Naive thymus-derived CD8-positive, alpha-beta T cell (primary cell): ENCODE results near the gene PGAP2. TPM values are rescaled to one million over a fixed set of nuclear protein-coding genes. Genes with fewer than 3 reads are reported as not detected.
A peak's percentile ranks its signal among the peaks of the same experiment; 100 is the strongest.
"Not testable (repeated sequence)": the region's sequence is repeated elsewhere in the genome, so short reads cannot be mapped to it uniquely, and the experiment has no call there.

Source experiments
- ATAC-seq, 2 donors: fragments of 150-1000 bp; cut with Tn5 transposase in 1 of 2; sonication (Bioruptor Pico), chemical (Tn5 transposase) in 1 of 2; 1 replicate in 1 of 2; 2 replicates in 1 of 2; pipeline ENCODE4 v1.10.0; 2021; ENCODE audit warnings: mild to moderate bottlenecking in 2 of 2, moderate library complexity in 2 of 2
- POLR2A ChIA-PET: fragments of 350-600 bp; sonication (Branson Sonifier 250); formaldehyde crosslinking; loops from one replicate; lab custom pipeline; 2021; ENCODE audit warnings: antibody characterized with exemption; lab: Charles Lee
- DNase-seq, 10 donors: peaks; one replicate each; pipeline versions ENCODE4 v3.0.0 to v3.0.0-alpha.2; 2020 to 2022
- H3K27ac Mint-ChIP-seq, 10 donors: one replicate each; pipeline ENCODE4 v1.8.0; 2020 to 2022; ENCODE audit warnings: mild to moderate bottlenecking in 10 of 10, mixed read lengths in 10 of 10, moderate library complexity in 4 of 10, inconsistent platforms in 1 of 10
- H3K27me3 Mint-ChIP-seq, 5 donors: one replicate each; pipeline ENCODE4 v1.8.0; 2021 to 2022; ENCODE audit warnings: mixed read lengths in 5 of 5
- H3K36me3 Mint-ChIP-seq, 3 donors: one replicate each; pipeline ENCODE4 v1.8.0; 2020 to 2022; ENCODE audit warnings: mixed read lengths in 3 of 3, mild to moderate bottlenecking in 2 of 3, inconsistent platforms in 1 of 3
- H3K4me1 Mint-ChIP-seq, 4 donors: one replicate each; pipeline ENCODE4 v1.8.0; 2021 to 2022; ENCODE audit warnings: mixed read lengths in 4 of 4
- H3K4me3 Mint-ChIP-seq, 10 donors: one replicate each; pipeline ENCODE4 v1.8.0; 2020 to 2022; ENCODE audit warnings: mild to moderate bottlenecking in 10 of 10, mixed read lengths in 10 of 10, moderate library complexity in 6 of 10, inconsistent platforms in 1 of 10
- H3K9me3 Mint-ChIP-seq, 9 donors: one replicate each; pipeline ENCODE4 v1.8.0; 2020 to 2022; ENCODE audit warnings: mixed read lengths in 9 of 9, mild to moderate bottlenecking in 3 of 9, inconsistent platforms in 1 of 9, moderate library complexity in 1 of 9
- polyA plus RNA-seq, 3 donors: library from polyadenylated mRNA; unstranded; fragments of 300-500 nt; fragmentation: Illumina TruSeq; gene quantifications; one replicate each; pipeline ENCODE4 v1.2.3, GENCODE V29; 2021
- total RNA-seq, 8 experiments: library from RNA in 2 of 8; stranded (reverse) in 2 of 8; gene quantifications; one replicate each; pipeline ENCODE4 v1.2.3 and lab custom pipeline; 2021 to 2026

Gene PGAP2
- total RNA-seq (10 to 100 TPM; 23.0 to 23.1 TPM), polyA plus RNA-seq (10 to 100 TPM; 13.6 to 24.2 (median 21.9) TPM), total RNA-seq (lab: John Stamatoyannopoulos, UW) (11.8 to 23.6 (median 19.8) reads per million in 6 experiments)

- Mint-ChIP-seq H3K27ac (peak within 1 kb of the TSS; percentile 82 to 99 (median 94)), H3K4me3 (peak within 1 kb of the TSS; percentile 94 to 100 (median 97)), H3K27me3 (no peaks in the 10 kb centered on the region), H3K9me3 (no peaks in the 10 kb centered on the region), H3K36me3 (peaks cover 0 to 2% (median 0%) of the 10 kb centered on the region in 3 donors), H3K4me1 (peaks cover 12 to 30% (median 17%) of the 10 kb centered on the region in 4 donors)
- POLR2A ChIA-PET: interaction anchor here (0.7 to 4.0 kb wide), 11 partner anchors 9 to 264 kb away, joined by 3 to 29 read pairs (median 4); partner anchors contain the start of genes NUP98, RHOG and STIM1
- ATAC-seq (peak; percentile 70 to 81), DNase-seq (peak; percentile 32 to 74 (median 54))
These were observed at the start of gene PGAP2 for GRCh38 chr11:3807909-3808860. Gene PGAP2 (plus strand): TSS chr11:3808560. CDS start chr11:3811260, 2,700 bp downstream.

- H3K9me3 Mint-ChIP-seq: no peaks in the 10 kb centered on the region
- no peak for ATAC-seq
- H3K27ac Mint-ChIP-seq: peak overlapping the region in 3 of 10 donors; percentile 25 to 49 (median 47)
- H3K4me3 Mint-ChIP-seq: no peak overlapping the region
- POLR2A ChIA-PET: no interaction called here
- peaks cover 0 to 2% (median 0%) of the 10 kb centered on the region in 4 donors for H3K4me1 Mint-ChIP-seq
- peaks cover 3 to 97% (median 11%) of the 10 kb centered on the region in 3 donors for H3K36me3 Mint-ChIP-seq
- no peak for DNase-seq
- H3K27me3 Mint-ChIP-seq: no peaks in the 10 kb centered on the region
These were observed 44.1 kb upstream of the PGAP2 start for GRCh38 chr11:3764266-3764665.

- H3K27me3 Mint-ChIP-seq, H3K9me3 Mint-ChIP-seq, H3K4me3 Mint-ChIP-seq, ATAC-seq, H3K27ac Mint-ChIP-seq, POLR2A ChIA-PET, DNase-seq, H3K4me1 Mint-ChIP-seq: not testable (repeated sequence)
- H3K36me3 Mint-ChIP-seq: peaks cover 10 to 99% (median 18%) of the 10 kb centered on the region in 3 donors
These were observed 41.5 kb upstream of the PGAP2 start for GRCh38 chr11:3766836-3767235.

- no peak for ATAC-seq
- H3K27me3 Mint-ChIP-seq: no peaks in the 10 kb centered on the region
- POLR2A ChIA-PET: interaction anchor here (0.7 kb wide), 1 partner anchor 13 kb away, joined by 3 read pairs; no protein-coding TSS in a partner anchor
These were observed 40.8 kb upstream of the PGAP2 start for GRCh38 chr11:3767536-3767935.

GRCh38 chr11:3773180-3773579 is 35.2 kb upstream of the PGAP2 start:
- Mint-ChIP-seq H3K36me3 (peaks cover 12 to 93% (median 20%) of the 10 kb centered on the region in 3 donors), H3K4me1 (peaks cover 0 to 8% (median under 1%) of the 10 kb centered on the region in 4 donors), H3K27me3 (no peaks in the 10 kb centered on the region), H3K9me3 (no peaks in the 10 kb centered on the region), H3K4me3 (no peak overlapping the region), H3K27ac (no peak overlapping the region)
- ATAC-seq (no peak), DNase-seq (no peak)
- POLR2A ChIA-PET: interaction anchor here (0.6 to 0.7 kb wide), 2 partner anchors 21 to 68 kb away, joined by 3 to 4 read pairs; no protein-coding TSS in a partner anchor

More at GRCh38 chr11:3767536-3767935, 40.8 kb upstream of the PGAP2 start:
- Mint-ChIP-seq H3K9me3 (no peaks in the 10 kb centered on the region), H3K27ac (peak overlapping the region in 1 of 10 donors; percentile 56), H3K36me3 (peaks cover 10 to 99% (median 16%) of the 10 kb centered on the region in 3 donors), H3K4me3 (no peak overlapping the region), H3K4me1 (peaks cover 0 to 4% (median 0%) of the 10 kb centered on the region in 4 donors)
- DNase-seq: no peak

GRCh38 chr11:3775736-3776406 is 32.5 kb upstream of the PGAP2 start:
- DNase-seq (no peak), ATAC-seq (no peak)
- POLR2A ChIA-PET: no interaction called here
- Mint-ChIP-seq H3K4me1 (peaks cover 0 to 11% (median 1%) of the 10 kb centered on the region in 4 donors), H3K4me3 (no peak overlapping the region), H3K27me3 (no peaks in the 10 kb centered on the region), H3K36me3 (peaks cover 14 to 92% (median 27%) of the 10 kb centered on the region in 3 donors), H3K9me3 (no peaks in the 10 kb centered on the region), H3K27ac (peak overlapping the region in 2 of 10 donors; percentile 29 to 71)

GRCh38 chr11:3781423-3781822 is 26.9 kb upstream of the PGAP2 start:
- Mint-ChIP-seq H3K27me3 (no peaks in the 10 kb centered on the region), H3K9me3 (no peaks in the 10 kb centered on the region), H3K4me1 (peaks cover 17 to 48% (median 38%) of the 10 kb centered on the region in 4 donors), H3K27ac (peak overlapping the region in 8 of 10 donors; percentile 4 to 95 (median 36)), H3K36me3 (peaks cover 12 to 67% (median 24%) of the 10 kb centered on the region in 3 donors), H3K4me3 (no peak overlapping the region)
- no peak for ATAC-seq
- DNase-seq: no peak
- POLR2A ChIA-PET: no interaction called here

GRCh38 chr11:3782963-3783362 is 25.4 kb upstream of the PGAP2 start:
- no peak for ATAC-seq
- Mint-ChIP-seq H3K4me3 (peak overlapping the region in 4 of 10 donors; percentile 8 to 33 (median 26)), H3K27me3 (no peaks in the 10 kb centered on the region), H3K27ac (peak overlapping the region; percentile 13 to 95 (median 74)), H3K9me3 (no peaks in the 10 kb centered on the region), H3K36me3 (peaks cover 12 to 66% (median 16%) of the 10 kb centered on the region in 3 donors), H3K4me1 (peaks cover 24 to 62% (median 53%) of the 10 kb centered on the region in 4 donors)
- POLR2A ChIA-PET: no interaction called here
- DNase-seq: no peak

- H3K36me3 Mint-ChIP-seq: peaks cover 6 to 62% (median 10%) of the 10 kb centered on the region in 3 donors
- DNase-seq: no peak
- ATAC-seq: no peak
- H3K4me1 Mint-ChIP-seq: peaks cover 23 to 66% (median 57%) of the 10 kb centered on the region in 4 donors
- peak overlapping the region; percentile 13 to 98 (median 94) for H3K27ac Mint-ChIP-seq
- peak overlapping the region in 1 of 10 donors; percentile 2 for H3K4me3 Mint-ChIP-seq
- no peaks in the 10 kb centered on the region for H3K27me3 Mint-ChIP-seq
- H3K9me3 Mint-ChIP-seq: no peaks in the 10 kb centered on the region
- POLR2A ChIA-PET: interaction anchor here (1.1 to 1.8 kb wide), 3 partner anchors 11 to 24 kb away, joined by 3 to 7 read pairs (median 6); no protein-coding TSS in a partner anchor
These were observed 24.7 kb upstream of the PGAP2 start for GRCh38 chr11:3783611-3784010.

- DNase-seq (no peak), ATAC-seq (no peak)
- Mint-ChIP-seq H3K9me3 (no peaks in the 10 kb centered on the region), H3K36me3 (peaks cover 0 to 53% (median 7%) of the 10 kb centered on the region in 3 donors), H3K4me3 (peak overlapping the region in 8 of 10 donors; percentile 2 to 50 (median 20)), H3K27ac (peak overlapping the region; percentile 84 to 99 (median 96)), H3K27me3 (no peaks in the 10 kb centered on the region), H3K4me1 (peaks cover 26 to 78% (median 71%) of the 10 kb centered on the region in 4 donors)
- POLR2A ChIA-PET: interaction anchor here (0.6 to 1.0 kb wide), 2 partner anchors 8 to 102 kb away, joined by 5 to 8 read pairs; no protein-coding TSS in a partner anchor
These were observed 21.5 kb upstream of the PGAP2 start for GRCh38 chr11:3786781-3787428.

- POLR2A ChIA-PET: interaction anchor here (0.6 to 1.8 kb wide), 2 partner anchors 10 to 21 kb away, joined by 3 to 6 read pairs; no protein-coding TSS in a partner anchor
- Mint-ChIP-seq H3K36me3 (peaks cover 0 to 53% (median 0%) of the 10 kb centered on the region in 3 donors), H3K27ac (peak overlapping the region in 9 of 10 donors; percentile 66 to 99 (median 77)), H3K4me3 (peak overlapping the region in 6 of 10 donors; percentile 12 to 97 (median 42)), H3K4me1 (peaks cover 19 to 69% (median 66%) of the 10 kb centered on the region in 4 donors)
- not testable (repeated sequence) for H3K9me3 Mint-ChIP-seq, DNase-seq, ATAC-seq, H3K27me3 Mint-ChIP-seq
These were observed 14.0 kb upstream of the PGAP2 start for GRCh38 chr11:3794387-3794786.
